ENCODE data around the gene BRAF. TPM values are rescaled to one million over a fixed set of nuclear protein-coding genes. Genes with fewer than 3 reads are reported as not detected.
"Not testable (repeated sequence)": the region's sequence is repeated elsewhere in the genome, so short reads cannot be mapped to it uniquely, and the experiment has no call there.

The BRAF gene
- polyA plus RNA-seq, 3 donors, result 20.9 to 29.2 (median 26.6) TPM

- no peak for DNase-seq
Measured at GRCh38 chr7:140723006-140723405, 201.7 kb downstream of the BRAF start.

- DNase-seq, result no peak
Measured at GRCh38 chr7:140722254-140722653, 202.5 kb downstream of the BRAF start.

GRCh38 chr7:140719721-140720120 lies 205.0 kb downstream of the BRAF start:
- no peak for DNase-seq

GRCh38 chr7:140714331-140715040 lies 210.2 kb downstream of the BRAF start:
- no peak for DNase-seq

GRCh38 chr7:140712392-140712791 lies 212.3 kb downstream of the BRAF start:
- not testable (repeated sequence) for DNase-seq

- DNase-seq, result not testable (repeated sequence)
Measured at GRCh38 chr7:140708764-140709163, 216.0 kb downstream of the BRAF start.

- DNase-seq, result no peak
Measured at GRCh38 chr7:140707132-140707531, 217.6 kb downstream of the BRAF start.

GRCh38 chr7:140704205-140704604 lies 220.5 kb downstream of the BRAF start:
- DNase-seq, result no peak

GRCh38 chr7:140702774-140703173 lies 222.0 kb downstream of the BRAF start:
- DNase-seq, result no peak

GRCh38 chr7:140698477-140698876 lies 226.3 kb downstream of the BRAF start:
- DNase-seq, result no peak

- DNase-seq, result no peak
Measured at GRCh38 chr7:140697447-140698143, 227.1 kb downstream of the BRAF start.

GRCh38 chr7:140696680-140697446 lies 227.9 kb downstream of the BRAF start, which contains the start of gene NDUFB2:
NDUFB2 (plus strand) TSS chr7:140696708; CDS start chr7:140696745, 37 bp downstream.
- DNase-seq, result peak; percentile 89

GRCh38 chr7:140696024-140696679 lies 228.6 kb downstream of the BRAF start:
- peak; percentile 94 for DNase-seq

- DNase-seq, result no peak
Measured at GRCh38 chr7:140695381-140695780, 229.3 kb downstream of the BRAF start.

GRCh38 chr7:140694592-140694991 lies 230.1 kb downstream of the BRAF start:
- no peak for DNase-seq

- DNase-seq, result not testable (repeated sequence)
Measured at GRCh38 chr7:140693849-140694248, 230.9 kb downstream of the BRAF start.

GRCh38 chr7:140691376-140692045 lies 233.2 kb downstream of the BRAF start:
- DNase-seq, result no peak

- DNase-seq, result no peak
Measured at GRCh38 chr7:140689199-140690152, 235.3 kb downstream of the BRAF start.

GRCh38 chr7:140688341-140688740 lies 236.4 kb downstream of the BRAF start:
- DNase-seq, result no peak

- DNase-seq, result no peak
Measured at GRCh38 chr7:140686921-140687320, 237.8 kb downstream of the BRAF start.

All from renal pelvis (tissue), 4 donors.